ENCODE results near the gene MAP3K2. TPM values are rescaled to one million over a fixed set of nuclear protein-coding genes. Genes with fewer than 3 reads are reported as not detected.
"Not testable (repeated sequence)": the region's sequence is repeated elsewhere in the genome, so short reads cannot be mapped to it uniquely, and the experiment has no call there.

The MAP3K2 gene
- polyA plus RNA-seq, 1 donor: 27.5 TPM

DNA sequence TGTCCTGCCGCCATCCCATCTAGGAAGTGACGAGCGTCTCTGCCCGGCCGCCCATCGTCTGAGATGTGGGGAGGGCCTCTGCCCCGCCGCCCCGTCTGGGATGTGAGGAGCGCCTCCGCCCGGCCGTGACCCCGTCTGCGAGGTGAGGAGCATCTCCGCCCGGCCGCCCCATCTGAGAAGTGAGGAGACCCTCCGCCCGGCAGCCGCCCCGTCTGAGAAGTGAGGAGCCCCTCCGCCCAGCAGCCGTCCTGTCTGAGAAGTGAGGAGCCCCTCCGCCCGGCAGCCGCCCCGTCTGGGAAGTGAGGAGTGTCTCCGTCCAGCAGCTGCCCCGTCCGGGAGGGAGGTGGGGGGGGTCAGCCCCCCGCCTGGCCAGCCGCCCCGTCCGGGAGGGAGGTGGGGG is 34.6 kb downstream of the MAP3K2 start:
- H3K27ac ChIP-seq (ENCODE audit: low read length); DNase-seq; H3K4me1 ChIP-seq (ENCODE audit: control insufficient read depth, insufficient read depth, low read length); H3K36me3 ChIP-seq (ENCODE audit: control insufficient read depth, insufficient read depth, low read length); H3K4me3 ChIP-seq (ENCODE audit: low read length); H3K27me3 ChIP-seq (ENCODE audit: control insufficient read depth, insufficient read depth, low read length): not testable (repeated sequence)
- WGBS (ENCODE audit: insufficient coverage, low lambda C conversion rate): no CpG with 5 or more reads among the region's 35 CpGs
- H3K9me3 ChIP-seq (ENCODE audit: control insufficient read depth, low read depth, low read length): peaks cover 12% of the 10 kb centered on the region

DNA sequence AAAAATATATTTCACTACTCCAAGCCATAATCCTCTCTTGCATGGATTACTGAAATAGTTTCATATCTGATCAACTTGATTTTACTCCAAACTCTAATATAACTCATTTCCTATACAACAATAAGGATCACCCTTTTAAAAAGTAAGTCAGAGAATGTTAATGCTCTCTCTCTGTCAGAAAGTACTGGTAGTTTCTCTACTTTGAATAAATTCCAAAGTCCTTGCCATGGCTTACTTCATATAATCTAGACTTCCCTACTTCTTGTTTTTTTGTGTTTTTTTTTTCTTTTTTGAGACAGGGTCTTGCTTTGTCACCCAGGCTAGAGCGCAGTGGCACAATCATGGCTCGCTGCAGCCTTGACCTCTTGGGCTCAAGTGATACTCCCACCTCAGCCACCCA is 36.2 kb downstream of the MAP3K2 start:
- H3K4me3 ChIP-seq (ENCODE audit: low read length): no peak overlapping the region
- DNase-seq: no peak
- H3K9me3 ChIP-seq (ENCODE audit: control insufficient read depth, low read depth, low read length): peaks cover 12% of the 10 kb centered on the region
- H3K27me3 ChIP-seq (ENCODE audit: control insufficient read depth, insufficient read depth, low read length): no peaks in the 10 kb centered on the region
- WGBS (ENCODE audit: insufficient coverage, low lambda C conversion rate): no CpG with 5 or more reads among the region's 2 CpGs
- no peaks in the 10 kb centered on the region for H3K4me1 ChIP-seq (ENCODE audit: control insufficient read depth, insufficient read depth, low read length)
- H3K27ac ChIP-seq (ENCODE audit: low read length): no peak overlapping the region
- H3K36me3 ChIP-seq (ENCODE audit: control insufficient read depth, insufficient read depth, low read length): no peaks in the 10 kb centered on the region

DNA sequence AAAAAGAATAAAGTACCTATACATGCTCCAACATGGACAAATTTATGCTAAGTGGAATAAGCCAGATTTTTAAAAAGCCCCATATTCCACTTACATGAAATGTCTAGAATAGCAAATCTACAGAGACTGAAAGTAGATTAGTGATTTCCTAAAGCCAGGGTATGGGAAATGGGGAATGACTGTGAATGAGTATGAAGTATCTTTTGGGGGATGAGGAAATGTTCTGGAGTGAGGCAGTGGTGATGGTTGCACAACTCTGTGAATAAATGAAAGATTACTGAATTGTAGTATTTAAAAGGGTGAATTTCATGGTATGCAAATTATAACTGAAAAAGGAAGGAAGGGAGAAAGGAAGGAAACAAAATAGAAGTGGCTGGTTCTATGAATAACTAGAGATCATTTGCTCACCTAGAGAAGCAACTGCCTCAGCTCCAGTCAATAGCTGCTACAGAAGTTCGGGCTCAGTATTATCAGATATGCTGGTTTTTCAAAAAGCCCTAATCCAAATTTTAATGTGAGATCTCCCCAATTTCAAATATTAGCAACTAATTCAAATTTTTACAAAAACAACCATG is 39.3 kb downstream of the MAP3K2 start:
- no CpG with 5 or more reads among the region's 1 CpG for WGBS (ENCODE audit: insufficient coverage, low lambda C conversion rate)
- Histone ChIP-seq H3K36me3 (ENCODE audit: control insufficient read depth, insufficient read depth, low read length) (peaks cover 2% of the 10 kb centered on the region), H3K4me1 (ENCODE audit: control insufficient read depth, insufficient read depth, low read length) (no peaks in the 10 kb centered on the region), H3K27ac (ENCODE audit: low read length) (no peak overlapping the region), H3K4me3 (ENCODE audit: low read length) (no peak overlapping the region), H3K9me3 (ENCODE audit: control insufficient read depth, low read depth, low read length) (peaks cover 11% of the 10 kb centered on the region), H3K27me3 (ENCODE audit: control insufficient read depth, insufficient read depth, low read length) (no peaks in the 10 kb centered on the region)
- no peak for DNase-seq

DNA sequence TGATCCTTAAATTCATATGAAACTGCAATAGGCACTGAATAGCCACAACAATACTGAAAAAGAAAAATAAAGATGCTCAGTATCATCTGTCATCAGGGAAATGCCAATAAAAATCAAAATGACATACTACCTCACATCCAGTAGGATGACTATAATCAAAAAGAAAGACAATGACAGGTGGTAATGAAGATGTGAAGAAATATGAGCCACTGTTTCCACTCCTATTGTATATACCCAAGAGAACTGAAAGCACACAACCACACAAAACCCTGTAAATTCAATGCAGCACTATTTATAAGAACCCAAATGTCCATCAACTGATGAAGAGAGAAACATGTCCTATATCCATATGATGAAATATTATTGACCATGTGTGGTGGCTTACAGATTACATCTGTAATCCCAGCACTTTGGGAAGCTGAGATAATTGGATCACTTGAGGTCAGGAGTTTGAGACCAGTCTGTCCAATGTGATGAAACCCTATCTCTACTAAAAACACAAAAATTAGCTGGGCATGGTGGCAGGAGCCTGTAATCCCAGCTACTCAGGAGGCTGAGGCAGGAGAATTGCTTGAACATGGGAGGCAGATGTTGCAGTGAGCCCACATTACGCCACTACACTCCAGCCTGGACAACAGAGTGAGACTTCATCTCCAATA is 39.9 kb downstream of the MAP3K2 start:
- Histone ChIP-seq H3K36me3 (ENCODE audit: control insufficient read depth, insufficient read depth, low read length) (peaks cover 2% of the 10 kb centered on the region), H3K27me3 (ENCODE audit: control insufficient read depth, insufficient read depth, low read length) (no peaks in the 10 kb centered on the region), H3K4me3 (ENCODE audit: low read length) (no peak overlapping the region), H3K9me3 (ENCODE audit: control insufficient read depth, low read depth, low read length) (peaks cover 5% of the 10 kb centered on the region), H3K4me1 (ENCODE audit: control insufficient read depth, insufficient read depth, low read length) (no peaks in the 10 kb centered on the region), H3K27ac (ENCODE audit: low read length) (no peak overlapping the region)
- DNase-seq: no peak
- WGBS (ENCODE audit: insufficient coverage, low lambda C conversion rate): no CpG with 5 or more reads among the region's 1 CpG

DNA sequence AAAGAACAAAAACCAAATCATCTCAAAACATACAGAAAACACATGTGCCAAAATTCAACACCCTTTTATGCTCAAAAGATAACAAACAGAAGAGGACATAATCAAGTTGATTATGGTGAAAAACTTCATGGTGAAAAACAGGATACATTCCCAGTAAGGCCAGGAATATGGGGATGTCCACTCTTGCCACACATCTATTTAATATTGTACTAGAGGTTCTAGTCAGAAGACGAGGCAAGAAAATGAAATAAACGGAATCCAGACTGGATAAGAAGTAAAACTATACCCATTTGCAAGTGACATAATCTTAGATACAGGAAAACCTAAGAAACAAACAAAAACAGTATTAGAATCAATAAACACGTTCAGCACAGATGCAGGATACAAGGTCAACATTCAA is 40.8 kb downstream of the MAP3K2 start:
- DNase-seq: no peak
- Histone ChIP-seq H3K4me1 (ENCODE audit: control insufficient read depth, insufficient read depth, low read length) (no peaks in the 10 kb centered on the region), H3K4me3 (ENCODE audit: low read length) (no peak overlapping the region), H3K27ac (ENCODE audit: low read length) (no peak overlapping the region), H3K9me3 (ENCODE audit: control insufficient read depth, low read depth, low read length) (no peaks in the 10 kb centered on the region), H3K27me3 (ENCODE audit: control insufficient read depth, insufficient read depth, low read length) (no peaks in the 10 kb centered on the region), H3K36me3 (ENCODE audit: control insufficient read depth, insufficient read depth, low read length) (peaks cover 7% of the 10 kb centered on the region)
- 100% methylated on average over 1 of the region's 3 CpGs for WGBS (ENCODE audit: insufficient coverage, low lambda C conversion rate)

DNA sequence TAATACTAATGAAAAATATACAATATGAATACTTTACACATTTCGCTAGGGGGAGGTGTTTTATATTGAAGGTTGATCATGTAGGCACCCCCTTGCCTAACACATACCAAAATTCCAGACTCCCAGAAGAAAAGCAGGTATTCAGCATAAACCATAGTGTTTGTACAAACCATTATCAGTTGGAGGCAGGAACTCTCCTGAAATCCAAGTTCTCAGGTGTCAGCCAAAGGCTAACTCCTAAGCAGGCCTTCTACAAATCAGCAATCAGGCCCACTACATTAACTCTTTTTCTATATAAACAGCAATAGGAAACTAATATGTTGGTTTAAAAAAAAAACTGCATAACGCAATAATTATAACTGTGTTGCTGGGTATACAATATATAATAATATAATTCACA is 44.5 kb downstream of the MAP3K2 start:
- no peaks in the 10 kb centered on the region for H3K4me1 ChIP-seq (ENCODE audit: control insufficient read depth, insufficient read depth, low read length)
- H3K36me3 ChIP-seq (ENCODE audit: control insufficient read depth, insufficient read depth, low read length): peaks cover 14% of the 10 kb centered on the region
- no peaks in the 10 kb centered on the region for H3K9me3 ChIP-seq (ENCODE audit: control insufficient read depth, low read depth, low read length)
- WGBS (ENCODE audit: insufficient coverage, low lambda C conversion rate): no CpG with 5 or more reads among the region's 2 CpGs
- no peak overlapping the region for H3K27ac ChIP-seq (ENCODE audit: low read length)
- no peaks in the 10 kb centered on the region for H3K27me3 ChIP-seq (ENCODE audit: control insufficient read depth, insufficient read depth, low read length)
- no peak overlapping the region for H3K4me3 ChIP-seq (ENCODE audit: low read length)
- no peak for DNase-seq

DNA sequence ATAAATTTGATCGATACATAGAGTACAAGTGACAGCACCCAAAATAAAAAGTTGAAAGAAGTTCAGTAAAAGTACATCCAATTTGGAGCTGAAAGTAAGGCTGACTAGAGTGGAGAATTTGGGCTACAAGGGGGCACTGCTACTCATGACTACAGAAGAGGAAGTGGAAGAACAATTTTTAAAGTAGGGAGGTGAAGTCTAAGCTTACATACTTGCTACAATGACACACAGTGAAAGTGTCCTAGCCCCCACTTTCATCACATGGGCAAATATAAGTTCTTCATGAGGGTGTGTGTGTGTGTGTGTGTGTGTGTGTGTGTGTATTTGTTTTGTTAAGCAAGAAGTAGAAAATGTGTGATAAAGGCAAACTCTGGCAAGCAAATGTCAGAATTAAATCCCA is 45.7 kb downstream of the MAP3K2 start:
- no peaks in the 10 kb centered on the region for H3K9me3 ChIP-seq (ENCODE audit: control insufficient read depth, low read depth, low read length)
- no peak for DNase-seq
- no peak overlapping the region for H3K4me3 ChIP-seq (ENCODE audit: low read length)
- WGBS (ENCODE audit: insufficient coverage, low lambda C conversion rate): 100% methylated on average over 1 of the region's 1 CpG
- no peak overlapping the region for H3K27ac ChIP-seq (ENCODE audit: low read length)
- H3K4me1 ChIP-seq (ENCODE audit: control insufficient read depth, insufficient read depth, low read length): no peaks in the 10 kb centered on the region
- H3K27me3 ChIP-seq (ENCODE audit: control insufficient read depth, insufficient read depth, low read length): no peaks in the 10 kb centered on the region
- H3K36me3 ChIP-seq (ENCODE audit: control insufficient read depth, insufficient read depth, low read length): peaks cover 19% of the 10 kb centered on the region

DNA sequence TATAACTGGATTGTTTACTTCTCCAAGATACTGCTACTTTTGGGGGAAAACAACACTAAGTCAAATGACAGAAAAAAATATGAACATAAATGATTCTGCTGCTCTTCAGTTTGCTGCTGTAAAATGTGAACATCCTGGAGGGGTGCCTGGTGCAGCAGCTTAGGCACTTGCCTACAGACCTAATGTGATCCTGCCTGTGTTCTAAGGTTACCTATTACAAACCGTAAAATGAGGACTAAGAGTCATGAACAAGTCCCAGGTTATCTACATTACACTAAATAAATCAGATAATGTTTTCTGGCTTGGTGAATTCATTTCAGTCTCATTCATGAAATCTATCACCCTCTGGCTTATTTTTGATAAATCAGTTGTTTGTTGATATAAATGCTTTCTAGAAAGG is 55.4 kb downstream of the MAP3K2 start:
- Histone ChIP-seq H3K4me1 (ENCODE audit: control insufficient read depth, insufficient read depth, low read length) (no peaks in the 10 kb centered on the region), H3K9me3 (ENCODE audit: control insufficient read depth, low read depth, low read length) (no peaks in the 10 kb centered on the region), H3K36me3 (ENCODE audit: control insufficient read depth, insufficient read depth, low read length) (peaks cover 55% of the 10 kb centered on the region), H3K27ac (ENCODE audit: low read length) (no peak overlapping the region), H3K27me3 (ENCODE audit: control insufficient read depth, insufficient read depth, low read length) (no peaks in the 10 kb centered on the region), H3K4me3 (ENCODE audit: low read length) (no peak overlapping the region)
- DNase-seq: no peak
- no CpG with 5 or more reads among the region's 1 CpG for WGBS (ENCODE audit: insufficient coverage, low lambda C conversion rate)

DNA sequence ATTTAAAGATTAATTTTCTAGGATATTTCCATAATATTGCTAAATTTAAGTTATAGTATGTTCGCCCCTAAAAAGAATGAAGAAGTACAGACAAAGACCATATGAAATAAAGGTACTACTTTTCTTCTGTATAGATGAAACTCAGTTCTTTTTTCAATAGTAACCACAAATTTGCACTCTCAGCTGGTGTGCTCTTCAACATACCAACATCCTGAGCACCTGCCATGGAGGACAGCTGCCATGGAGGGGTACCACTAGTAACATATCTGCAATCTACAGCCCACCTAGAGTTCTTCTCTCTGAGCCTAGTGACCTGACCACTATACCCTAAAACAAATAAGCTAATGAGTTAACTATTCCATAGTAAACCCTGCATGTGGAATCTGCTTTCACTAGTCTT is 57.0 kb downstream of the MAP3K2 start:
- Histone ChIP-seq H3K9me3 (ENCODE audit: control insufficient read depth, low read depth, low read length) (no peaks in the 10 kb centered on the region), H3K36me3 (ENCODE audit: control insufficient read depth, insufficient read depth, low read length) (peaks cover 50% of the 10 kb centered on the region)
- 90% methylated on average over 1 of the region's 1 CpG for whole genome bisulfite sequencing (ENCODE audit: insufficient coverage, low lambda C conversion rate)

DNA sequence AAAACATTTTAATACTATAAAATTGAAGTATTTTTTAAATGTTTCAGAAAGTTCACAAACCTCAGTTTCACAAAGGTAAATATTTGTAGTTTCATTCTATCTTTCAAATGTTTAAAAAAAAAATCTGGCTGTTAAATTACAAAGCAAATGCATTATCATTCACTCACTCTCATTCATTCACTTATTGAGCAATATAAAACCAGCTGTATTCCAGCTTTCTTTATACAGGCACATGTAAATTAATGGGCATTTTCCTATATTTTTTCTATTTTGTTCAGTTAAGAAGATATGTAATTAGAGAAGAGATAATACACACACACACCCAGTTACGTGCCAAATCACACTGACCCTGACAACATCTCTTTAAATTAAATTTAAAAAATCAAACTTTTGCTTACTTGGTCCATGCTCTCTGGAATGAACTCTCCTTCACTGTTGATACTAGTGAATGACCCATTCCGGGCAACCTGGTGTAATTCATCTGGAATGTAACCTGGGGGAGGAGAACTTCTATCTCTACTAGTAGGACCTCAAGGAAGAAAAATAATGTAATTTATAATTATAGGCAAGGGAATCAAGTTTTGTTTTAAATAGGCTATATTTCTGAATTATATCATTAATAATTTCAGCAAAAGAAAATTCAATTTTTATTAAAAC is 61.4 kb downstream of the MAP3K2 start:
- no peaks in the 10 kb centered on the region for H3K4me1 ChIP-seq (ENCODE audit: control insufficient read depth, insufficient read depth, low read length)
- no peak overlapping the region for H3K27ac ChIP-seq (ENCODE audit: low read length)
- no peaks in the 10 kb centered on the region for H3K9me3 ChIP-seq (ENCODE audit: control insufficient read depth, low read depth, low read length)
- H3K27me3 ChIP-seq (ENCODE audit: control insufficient read depth, insufficient read depth, low read length): no peaks in the 10 kb centered on the region
- peaks cover 54% of the 10 kb centered on the region for H3K36me3 ChIP-seq (ENCODE audit: control insufficient read depth, insufficient read depth, low read length)
- no peak for DNase-seq
- 80% methylated on average over 1 of the region's 2 CpGs for WGBS (ENCODE audit: insufficient coverage, low lambda C conversion rate)
- no peak overlapping the region for H3K4me3 ChIP-seq (ENCODE audit: low read length)

More for the DNA sequence above, 57.0 kb downstream of the MAP3K2 start:
- no peak overlapping the region for H3K27ac ChIP-seq (ENCODE audit: low read length)
- H3K4me3 ChIP-seq (ENCODE audit: low read length): no peak overlapping the region
- no peak for DNase-seq
- no peaks in the 10 kb centered on the region for H3K4me1 ChIP-seq (ENCODE audit: control insufficient read depth, insufficient read depth, low read length)
- H3K27me3 ChIP-seq (ENCODE audit: control insufficient read depth, insufficient read depth, low read length): no peaks in the 10 kb centered on the region

Data from large intestine (tissue), 3 donors.